Skin epidermis (tissue), 12 donors: ENCODE data around the gene HSD17B2.

Experiments used
- H3K27ac ChIP-seq, 21 experiments: fragments of 200-600 bp; sonication (generic) in 11 of 21; one replicate each; pipeline ENCODE4 v1.5.0; 2020; ENCODE audit warnings: mild to moderate bottlenecking in 3 of 21, inconsistent platforms in 2 of 21, moderate library complexity in 2 of 21
- H3K4me3 ChIP-seq, 7 experiments: fragments of 200-600 bp; sonication (generic) in 2 of 7; one replicate each; pipeline ENCODE4 v1.5.0; 2020; ENCODE audit warnings: inconsistent platforms in 2 of 7, mild to moderate bottlenecking in 2 of 7, moderate library complexity in 1 of 7

HSD17B2 gene

GRCh38 chr16:82016964-82017363 is 18.1 kb upstream of the HSD17B2 start:
- no peak overlapping the region for H3K4me3 ChIP-seq
- peak overlapping the region in 13 of 21 experiments; percentile 3 to 73 (median 51) for H3K27ac ChIP-seq

GRCh38 chr16:82017911-82018568 is 17.0 kb upstream of the HSD17B2 start:
- peak overlapping the region in 12 of 21 experiments; percentile 22 to 70 (median 47) for H3K27ac ChIP-seq

GRCh38 chr16:82019535-82019934 is 15.5 kb upstream of the HSD17B2 start:
- Histone ChIP-seq H3K27ac (no peak overlapping the region), H3K4me3 (no peak overlapping the region)

More at GRCh38 chr16:82017911-82018568, 17.0 kb upstream of the HSD17B2 start:
- no peak overlapping the region for H3K4me3 ChIP-seq

GRCh38 chr16:82020051-82020450 is 15.0 kb upstream of the HSD17B2 start:
- Histone ChIP-seq H3K4me3 (no peak overlapping the region), H3K27ac (no peak overlapping the region)

GRCh38 chr16:82023206-82023605 is 11.8 kb upstream of the HSD17B2 start:
- Histone ChIP-seq H3K4me3 (no peak overlapping the region), H3K27ac (no peak overlapping the region)

GRCh38 chr16:82024316-82024715 is 10.7 kb upstream of the HSD17B2 start:
- Histone ChIP-seq H3K4me3 (no peak overlapping the region), H3K27ac (peak overlapping the region in 2 of 21 experiments; percentile 16 to 31)

GRCh38 chr16:82024883-82025282 is 10.2 kb upstream of the HSD17B2 start:
- Histone ChIP-seq H3K27ac (peak overlapping the region in 3 of 21 experiments; percentile 5 to 16 (median 16)), H3K4me3 (no peak overlapping the region)

- H3K27ac ChIP-seq, result peak overlapping the region in 9 of 21 experiments; percentile 2 to 69 (median 17)
- no peak overlapping the region for H3K4me3 ChIP-seq
These were observed 7.4 kb upstream of the HSD17B2 start for GRCh38 chr16:82027629-82028064.

- H3K4me3 ChIP-seq, result no peak overlapping the region
- no peak overlapping the region for H3K27ac ChIP-seq
These were observed 3.7 kb upstream of the HSD17B2 start for GRCh38 chr16:82031116-82032084.

- Histone ChIP-seq H3K4me3 (no peak overlapping the region), H3K27ac (peak overlapping the region in 3 of 21 experiments; percentile 14 to 38 (median 30))
These were observed 2.0 kb upstream of the HSD17B2 start for GRCh38 chr16:82033006-82033405.

- Histone ChIP-seq H3K4me3 (no peak overlapping the region), H3K27ac (peak overlapping the region in 2 of 21 experiments; percentile 14 to 30)
These were observed 1.3 kb upstream of the HSD17B2 start for GRCh38 chr16:82033683-82034300.

- Histone ChIP-seq H3K27ac (no peak overlapping the region), H3K4me3 (peak overlapping the region in 1 of 7 experiments; percentile 26)
These were observed 2.2 kb downstream of the HSD17B2 start for GRCh38 chr16:82037251-82037650.

- no peak overlapping the region for H3K27ac ChIP-seq
- H3K4me3 ChIP-seq, result no peak overlapping the region
These were observed 2.6 kb downstream of the HSD17B2 start for GRCh38 chr16:82037666-82038065.

- no peak overlapping the region for H3K27ac ChIP-seq
- no peak overlapping the region for H3K4me3 ChIP-seq
These were observed 5.2 kb downstream of the HSD17B2 start for GRCh38 chr16:82040296-82040695.

GRCh38 chr16:82041542-82041941 is 6.5 kb downstream of the HSD17B2 start:
- Histone ChIP-seq H3K4me3 (no peak overlapping the region), H3K27ac (no peak overlapping the region)

- H3K27ac ChIP-seq, result no peak overlapping the region
- H3K4me3 ChIP-seq, result no peak overlapping the region
These were observed 7.1 kb downstream of the HSD17B2 start for GRCh38 chr16:82042144-82042543.

GRCh38 chr16:82042846-82043245 is 7.8 kb downstream of the HSD17B2 start:
- Histone ChIP-seq H3K4me3 (no peak overlapping the region), H3K27ac (peak overlapping the region in 2 of 21 experiments; percentile 6 to 26)

- H3K27ac ChIP-seq, result peak overlapping the region in 3 of 21 experiments; percentile 16 to 41 (median 25)
- H3K4me3 ChIP-seq, result no peak overlapping the region
These were observed 8.9 kb downstream of the HSD17B2 start for GRCh38 chr16:82043680-82044584.

- Histone ChIP-seq H3K4me3 (no peak overlapping the region), H3K27ac (peak overlapping the region in 3 of 21 experiments; percentile 16 to 41 (median 25))
These were observed 9.5 kb downstream of the HSD17B2 start for GRCh38 chr16:82044585-82044911.
